K562 (cell line): ENCODE results near the gene HOXB4. TPM values are rescaled to one million over a fixed set of nuclear protein-coding genes. Genes with fewer than 3 reads are reported as not detected.

Experiments
- ATAC-seq: fragments of 200-7000 bp; cut with Tn5 transposase; 3 replicates; pipeline ENCODE4 v1.9.1; 2020; ENCODE audit warnings: moderate library complexity
- BruUV-seq: library from RNA; stranded (reverse); fragments of 400-500 nt; replicated peaks from 2 replicates; lab custom pipeline; 2021; lab: Mats Ljungman, UMichigan
- CTCF ChIA-PET: fragments of 300-600 bp; formaldehyde crosslinking; extraction: SDS; loops from one replicate; lab custom pipeline; 2021; ENCODE audit warnings: low intra/inter-chr PET ratio; lab: Yijun Ruan, JAX
- POLR2A ChIA-PET: fragments of 300-600, 350-650 bp; sonication (Branson Sonifier 250); formaldehyde crosslinking; extraction: SDS; loops from one replicate; lab custom pipeline; 2021; ENCODE audit warnings: antibody characterized with exemption, inconsistent platforms; lab: Yijun Ruan, JAX
- DNase-seq, 4 experiments: peaks; one replicate each; pipeline versions ENCODE4 v3.0.0 to v3.0.0-alpha.2; 2011 to 2018; ENCODE audit warnings: low spot score in 3 of 4, mixed read lengths in 3 of 4; ENCODE audit errors: extremely low read depth in 1 of 4
- FAIRE-seq: peaks from 2 replicates; lab custom pipeline; 2011; peaks lifted over from hg19 to GRCh38; lab: Jason Lieb, UNC
- H2AFZ ChIP-seq: 2 replicates; pipeline ENCODE4 v1.6.0; 2011; ENCODE audit warnings: low read depth, low read length, control low read depth, inconsistent platforms
- H3K27ac ChIP-seq: fragments of 200-600 bp; 3 replicates; pipeline ENCODE4 v1.8.0; 2011; ENCODE audit warnings: low read depth, mild to moderate bottlenecking, control low read depth, inconsistent platforms, low read length, moderate library complexity, mixed read lengths; ENCODE audit errors: extremely low read depth
- H3K27me3 ChIP-seq, 2 experiments: fragments of 300-600 bp in 1 of 2; 2 replicates in 1 of 2; 3 replicates in 1 of 2; pipeline versions ENCODE4 v1.6.0 to v1.8.0; 2011; ENCODE audit warnings: inconsistent platforms in 2 of 2, low read length in 2 of 2, mild to moderate bottlenecking in 1 of 2, mixed read lengths in 1 of 2, moderate library complexity in 1 of 2; ENCODE audit not compliant: control insufficient read depth in 2 of 2, insufficient read depth in 2 of 2
- H3K36me3 ChIP-seq: fragments of 300-600 bp; 3 replicates; pipeline ENCODE4 v1.8.0; 2011; ENCODE audit warnings: mild to moderate bottlenecking, low read length, inconsistent platforms; ENCODE audit not compliant: control insufficient read depth, insufficient read depth
- H3K4me1 ChIP-seq, 2 experiments: fragments of 200-600 bp in 1 of 2; replicated peaks in 1 of 2; 2 replicates in 1 of 2; 3 replicates in 1 of 2; pipeline versions ENCODE4 v1.5.1 to v1.8.0; 2011; ENCODE audit warnings: inconsistent platforms in 2 of 2, low read length in 2 of 2, mild to moderate bottlenecking in 1 of 2, mixed read lengths in 1 of 2, moderate library complexity in 1 of 2; ENCODE audit not compliant: control insufficient read depth in 2 of 2, insufficient read depth in 2 of 2
- H3K4me2 ChIP-seq: 2 replicates; pipeline ENCODE4 v1.6.1; 2011; ENCODE audit warnings: low read length, control low read depth, inconsistent platforms, mixed read lengths; ENCODE audit not compliant: insufficient read depth
- H3K4me3 ChIP-seq: fragments of 200-600 bp; sonication (generic), shearing (Covaris generic); 2 replicates; pipeline ENCODE4 v1.5.1; 2016; ENCODE audit warnings: control low read depth, inconsistent platforms
- H3K79me2 ChIP-seq: fragments of 200-600 bp; 3 replicates; pipeline ENCODE4 v1.8.0; 2011; ENCODE audit warnings: low read length, inconsistent platforms; ENCODE audit not compliant: control insufficient read depth, insufficient read depth
- H3K9ac ChIP-seq, 2 experiments: 2 replicates each; pipeline versions ENCODE4 v1.6.0 to v1.6.1; 2011; ENCODE audit warnings: low read depth in 2 of 2, low read length in 2 of 2, control low read depth in 1 of 2, inconsistent platforms in 1 of 2, mild to moderate bottlenecking in 1 of 2, mixed read lengths in 1 of 2; ENCODE audit not compliant: insufficient read depth in 1 of 2
- H3K9me1 ChIP-seq: one replicate; pipeline ENCODE4 v1.6.0; 2011; ENCODE audit warnings: inconsistent platforms, mild to moderate bottlenecking, low read length, moderate library complexity; ENCODE audit not compliant: control insufficient read depth, insufficient read depth
- H3K9me3 ChIP-seq: replicated peaks from 2 replicates; pipeline ENCODE4 v1.5.1; 2011; ENCODE audit warnings: low read depth, low read length, inconsistent platforms; ENCODE audit not compliant: control insufficient read depth, insufficient read depth
- H4K20me1 ChIP-seq: replicated peaks from 2 replicates; pipeline ENCODE4 v1.6.1; 2011; ENCODE audit warnings: low read length, inconsistent platforms, mixed read lengths; ENCODE audit not compliant: control insufficient read depth, insufficient read depth
- CSDE1 ChIP-seq, 2 experiments: fragments of 450-650 bp; IDR thresholded peaks; 2 replicates each; pipeline ENCODE4 v1.6.1; 2016; ENCODE audit warnings: mild to moderate bottlenecking in 1 of 2
- EZH2 ChIP-seq: IDR thresholded peaks from 2 replicates; pipeline ENCODE4 v1.6.1; 2012; ENCODE audit warnings: low read depth, mild to moderate bottlenecking, inconsistent platforms, low read length, borderline replicate concordance
- GTF2F1 ChIP-seq: IDR thresholded peaks from 2 replicates; pipeline ENCODE4 v1.6.1; 2011; ENCODE audit warnings: low read depth, low read length, improper control_type of control experiment
- KAT7 ChIP-seq: sonication (generic); formaldehyde crosslinking; IDR thresholded peaks from 2 replicates; pipeline ENCODE4 v1.8.0; 2022; ENCODE audit warnings: missing genetic modification reagents, mild to moderate bottlenecking, borderline replicate concordance
- MCM7 ChIP-seq, 2 experiments: fragments of 450-650 bp; IDR thresholded peaks; 2 replicates each; pipeline ENCODE4 v1.6.1; 2016 to 2018
- NELFE ChIP-seq: IDR thresholded peaks from 2 replicates; pipeline ENCODE4 v1.6.1; 2011; ENCODE audit warnings: mild to moderate bottlenecking; ENCODE audit not compliant: insufficient read depth, insufficient read length
- NEUROD1 ChIP-seq: fragments of 150-350 bp; IDR thresholded peaks from 2 replicates; pipeline ENCODE4 v1.6.1; 2014; ENCODE audit warnings: borderline replicate concordance, low read length, low read depth; ENCODE audit not compliant: partially characterized antibody
- NR1H2 ChIP-seq: sonication (generic); formaldehyde crosslinking; IDR thresholded peaks from 2 replicates; pipeline ENCODE4 v1.4.0; 2020; ENCODE audit warnings: mild to moderate bottlenecking, missing genetic modification reagents
- NR2C1 ChIP-seq, 2 experiments: fragments of 450-650 bp; IDR thresholded peaks; 2 replicates each; pipeline ENCODE4 v1.6.1; 2017; ENCODE audit warnings: mild to moderate bottlenecking in 2 of 2, antibody characterized with exemption in 1 of 2, inconsistent platforms in 1 of 2, missing compliant biosample characterization in 1 of 2, missing genetic modification characterization in 1 of 2
- PHF21A ChIP-seq: fragments of 450-650 bp; IDR thresholded peaks from 2 replicates; pipeline ENCODE4 v1.6.1; 2017; ENCODE audit warnings: low read depth, borderline replicate concordance
- PML ChIP-seq: IDR thresholded peaks from 2 replicates; pipeline ENCODE4 v1.6.1; 2012; ENCODE audit warnings: low read length, inconsistent platforms
- SIN3B ChIP-seq: fragments of 450-650 bp; IDR thresholded peaks from 2 replicates; pipeline ENCODE4 v1.6.1; 2017; ENCODE audit warnings: low read depth, mild to moderate bottlenecking, moderate library complexity
- SIX5 ChIP-seq, 2 experiments: IDR thresholded peaks; 2 replicates each; pipeline ENCODE4 v1.6.1; 2011; ENCODE audit warnings: low read length in 2 of 2, borderline replicate concordance in 1 of 2, low read depth in 1 of 2, mild to moderate bottlenecking in 1 of 2, moderate library complexity in 1 of 2; ENCODE audit not compliant: insufficient read depth in 1 of 2
- SLC30A9 ChIP-seq: fragments of 250-450 bp; sonication (Bioruptor Pico); IDR thresholded peaks from 2 replicates; pipeline ENCODE4 v1.8.0; 2022; ENCODE audit warnings: mild to moderate bottlenecking, moderate library complexity
- SOX6 ChIP-seq: fragments of 450-650 bp; IDR thresholded peaks from 2 replicates; pipeline ENCODE4 v1.6.1; 2014; ENCODE audit warnings: mild to moderate bottlenecking
- YY1 ChIP-seq, 3 experiments: IDR thresholded peaks; 2 replicates each; pipeline ENCODE4 v1.6.1; 2011; ENCODE audit warnings: low read length in 2 of 3, mild to moderate bottlenecking in 2 of 3, moderate library complexity in 2 of 3, borderline replicate concordance in 1 of 3, control low read depth in 1 of 3, low read depth in 1 of 3; ENCODE audit not compliant: insufficient read depth in 3 of 3, insufficient replicate concordance in 2 of 3, control insufficient read depth in 1 of 3, insufficient read length in 1 of 3; ENCODE audit errors: extremely low read depth in 1 of 3
- ZBTB5 ChIP-seq: fragments of 450-650 bp; IDR thresholded peaks from 2 replicates; pipeline ENCODE4 v1.6.1; 2017; ENCODE audit warnings: antibody characterized with exemption
- ZEB2 ChIP-seq: fragments of 450-650 bp; IDR thresholded peaks from 2 replicates; pipeline ENCODE4 v1.6.1; 2016
- ZNF121 ChIP-seq: sonication (generic); formaldehyde crosslinking; conservative IDR thresholded peaks from 2 replicates; pipeline ENCODE4 v1.8.0; 2022; ENCODE audit warnings: missing genetic modification reagents
- WGBS: fragments of 100-300 bp; shearing (Covaris generic); methylation state at CpG from one replicate; pipeline ENCODE4 v1.1.6; 2016; ENCODE audit warnings: low coverage, mixed read lengths; ENCODE audit not compliant: insufficient coverage; ENCODE audit errors: missing lambda C conversion rate; 5-methylcytosine and 5-hydroxymethylcytosine counted together
- in situ Hi-C: fragments of 300-500 bp; cut with MboI; formaldehyde crosslinking; loops from 4 replicates; pipeline ENCODE4 v1.15.0; 2018; ENCODE audit warnings: inconsistent platforms, mixed read lengths
- intact Hi-C: fragments of 100-400 bp; cut with micrococcal nuclease; formaldehyde crosslinking; loops from 2 replicates; pipeline ENCODE4 v1.14.2; 2022
- polyA plus RNA-seq, 8 experiments: library from polyadenylated mRNA; depleted of rRNA in 4 of 8; stranded (reverse) in 5 of 8; unstranded in 3 of 8; fragments of >200 nt; fragmentation: Nextera tagmentation in 2 of 8; fragmentation: Illumina TruSeq in 1 of 8; extraction: Ambion mirVana in 2 of 8; extraction: Trizol in 1 of 8; gene quantifications; 2 replicates each; pipeline versions ENCODE4 v1.2.1 to v1.2.3, GENCODE V29; 2011 to 2014; ENCODE audit warnings: inconsistent platforms in 1 of 8, missing spikeins in 1 of 8
- total RNA-seq, 7 experiments: library from RNA; depleted of rRNA in 6 of 7; stranded (reverse); fragments of >200 nt in 6 of 7; fragmentation: Illumina TruSeq in 2 of 7; extraction: Trizol in 2 of 7; gene quantifications; 2 replicates each; pipeline versions ENCODE4 v1.2.1 to v1.2.3, GENCODE V29; 2011 to 2021; ENCODE audit warnings: low replicate concordance in 1 of 7

HOXB4 gene
- total and polyA plus RNA-seq, 9 of the 15 experiments (the other 6 are each of a cell fraction or from before 2014, with no cell fraction given), result 1.6 to 34.9 (median 14.9) TPM

- no peak overlapping the region for H3K27ac ChIP-seq
- H3K4me2 ChIP-seq, result no peak overlapping the region
- TF ChIP-seq KAT7 (CRISPR knock-in tag) (no peak), NR2C1 (IDR thresholded peaks at IDR 0.05) (no peak), NR2C1 (tag; IDR thresholded peaks at IDR 0.05) (no peak), PHF21A (no peak), NEUROD1 (no peak), ZNF121 (no peak), SLC30A9 (no peak), EZH2 (no peak), SOX6 (no peak), PML (no peak), NR1H2 (CRISPR knock-in tag) (no peak), NELFE (no peak), ZEB2 (no peak), ZBTB5 (no peak), CSDE1 (IDR thresholded peaks at IDR 0.05) (no peak), YY1 (IDR thresholded peaks at IDR 0.05; ENCODE audit: borderline replicate concordance in 1 of 3, control insufficient read depth in 1 of 3, extremely low read depth in 1 of 3, insufficient read depth in 3 of 3, insufficient read length in 1 of 3, insufficient replicate concordance in 2 of 3, low read depth in 1 of 3, low read length in 2 of 3) (no peak), SIX5 (IDR thresholded peaks at IDR 0.05; ENCODE audit: borderline replicate concordance in 1 of 2, insufficient read depth in 1 of 2, low read depth in 1 of 2, low read length in 2 of 2) (no peak), GTF2F1 (no peak), SIN3B (no peak), MCM7 (IDR thresholded peaks at IDR 0.05) (no peak)
- H3K4me3 ChIP-seq, result no peak overlapping the region
- no TSS peak for BruUV-seq
- no peaks in the 10 kb centered on the region for H3K9me1 ChIP-seq
- in situ Hi-C loops, result no loop called here
- WGBS, result 95% methylated on average over 8 of the region's 16 CpGs
- ChIA-PET CTCF (no interaction called here), POLR2A (no interaction called here)
- H4K20me1 ChIP-seq, result no peaks in the 10 kb centered on the region; the same call in 1 of the 2 replicates
- peaks cover 39% of the 10 kb centered on the region for H3K79me2 ChIP-seq
- intact Hi-C loops, result no loop called here
- no peaks in the 10 kb centered on the region; the same call in 2 of the 3 replicates for H3K36me3 ChIP-seq
- H3K9me3 ChIP-seq, result no peaks in the 10 kb centered on the region
- H3K4me1 ChIP-seq, result peaks cover 29 to 61% of the 10 kb centered on the region in 2 experiments; a peak in 4 of 5 replicates
- H3K9ac ChIP-seq, result no peak overlapping the region
- H3K27me3 ChIP-seq, result no peaks in the 10 kb centered on the region
- DNase-seq (no peak), FAIRE-seq (no peak), ATAC-seq (no peak)
- no peak overlapping the region for H2AFZ ChIP-seq
These were observed 19.3 kb upstream of the HOXB4 start for GRCh38 chr17:48597528-48597777.
